Spinal cord (tissue), 10 donors: ENCODE results near the gene ZNF79. TPM values are rescaled to one million over a fixed set of nuclear protein-coding genes. Genes with fewer than 3 reads are reported as not detected.

Source experiments
- DNase-seq, 6 donors: peaks; one replicate each; pipeline versions ENCODE4 v3.0.0 to v3.0.0-alpha.2; 2013 to 2015; ENCODE audit warnings: low spot score in 6 of 6, low read depth in 4 of 6
- H3K27ac ChIP-seq: one replicate; pipeline ENCODE4 v1.5.1; 2013; ENCODE audit warnings: low read depth, low read length, control low read depth
- H3K27me3 ChIP-seq: one replicate; pipeline ENCODE4 v1.6.1; 2013; ENCODE audit warnings: low read length; ENCODE audit not compliant: control insufficient read depth, insufficient read depth
- H3K36me3 ChIP-seq: one replicate; pipeline ENCODE4 v1.6.1; 2013; ENCODE audit warnings: low read length; ENCODE audit not compliant: control insufficient read depth, insufficient read depth
- H3K4me1 ChIP-seq: one replicate; pipeline ENCODE4 v1.6.1; 2013; ENCODE audit warnings: low read length; ENCODE audit not compliant: control insufficient read depth, insufficient read depth
- H3K4me3 ChIP-seq: one replicate; pipeline ENCODE4 v1.5.1; 2013; ENCODE audit warnings: low read depth, low read length, control low read depth
- H3K9me3 ChIP-seq: one replicate; pipeline ENCODE4 v1.6.1; 2013; ENCODE audit warnings: low read length; ENCODE audit not compliant: control insufficient read depth, insufficient read depth
- WGBS: methylation state at CpG from one replicate; pipeline ENCODE4 v1.1.5; 2013; ENCODE audit warnings: missing lambda C conversion rate; ENCODE audit not compliant: insufficient coverage; 5-methylcytosine and 5-hydroxymethylcytosine counted together
- polyA plus RNA-seq, 2 donors: library from polyadenylated mRNA; unstranded; fragments of 120-200 nt; gene quantifications; one replicate each; pipeline ENCODE4 v1.2.1, GENCODE V29; 2013; ENCODE audit not compliant: insufficient read length in 2 of 2
- total RNA-seq, 2 donors: library from RNA; depleted of rRNA in 1 of 2; stranded (reverse); fragments of 120-200 nt in 1 of 2; fragments of >200 nt in 1 of 2; gene quantifications; one replicate each; pipeline versions ENCODE4 v1.2.3 to v1.2.4, GENCODE V29; 2013 to 2014
- donor health status: healthy.

ZNF79 gene
- total and polyA plus RNA-seq, 4 donors = 5.3 to 12.2 (median 7.4) TPM

DNA sequence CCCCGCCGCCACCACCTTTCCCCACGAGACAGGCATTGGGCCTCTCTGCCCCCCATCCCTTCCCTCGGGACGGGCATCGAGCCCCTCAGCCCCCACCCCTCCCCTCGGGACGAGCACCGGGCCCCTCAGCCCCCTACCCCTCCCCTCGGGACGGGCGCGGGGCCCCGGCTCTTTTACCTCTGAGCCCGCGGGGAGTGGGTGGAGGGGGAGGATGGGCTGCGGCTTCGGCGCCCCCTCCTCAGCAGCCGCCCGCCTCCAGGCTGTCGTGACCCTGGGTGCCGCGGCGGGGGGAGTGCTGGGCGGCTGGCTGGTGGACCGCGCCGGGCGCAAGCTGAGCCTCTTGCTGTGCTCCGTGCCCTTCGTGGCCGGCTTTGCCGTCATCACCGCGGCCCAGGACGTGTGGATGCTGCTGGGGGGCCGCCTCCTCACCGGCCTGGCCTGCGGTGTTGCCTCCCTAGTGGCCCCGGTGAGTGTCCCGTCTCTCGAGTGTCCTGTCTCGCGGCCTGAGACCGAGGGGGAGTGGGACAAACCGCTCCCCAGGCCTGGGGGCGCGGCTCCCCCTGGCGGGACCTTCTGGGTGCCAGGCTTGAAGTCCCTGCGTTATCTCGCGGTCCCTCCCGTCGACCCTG, 26.4 kb upstream of the ZNF79 start:
- Histone ChIP-seq H3K27ac (peak overlapping the region; percentile 69), H3K4me3 (peak overlapping the region; percentile 48), H3K4me1 (peaks cover 30% of the 10 kb centered on the region), H3K36me3 (peaks cover 30% of the 10 kb centered on the region), H3K9me3 (no peaks in the 10 kb centered on the region), H3K27me3 (no peaks in the 10 kb centered on the region)
- WGBS = under 1% methylated on average over 39 of the region's 55 CpGs
- peak in 2 of 6 donors; percentile 57 to 69 for DNase-seq

DNA sequence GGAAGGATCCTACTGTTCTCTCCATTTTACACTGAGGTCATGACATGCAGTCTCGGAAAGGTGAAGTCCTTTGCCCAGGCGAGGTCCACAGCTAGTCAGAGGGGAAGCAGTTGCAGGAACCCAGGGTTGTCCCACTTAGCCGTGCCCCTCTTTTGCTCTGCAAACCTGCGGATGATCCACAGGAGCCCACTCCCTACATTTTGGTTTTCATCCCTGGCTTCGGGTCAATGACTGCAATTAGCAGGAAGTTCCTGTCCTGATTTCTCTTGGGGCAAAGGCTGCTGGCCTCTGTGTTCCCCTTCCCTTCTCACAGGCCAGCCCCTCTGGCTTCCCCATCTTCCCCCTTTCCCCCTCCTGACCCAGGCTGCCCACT, 25.9 kb upstream of the ZNF79 start:
- Histone ChIP-seq H3K4me3 (peak overlapping the region; percentile 48), H3K4me1 (peaks cover 30% of the 10 kb centered on the region), H3K27ac (peak overlapping the region; percentile 25), H3K9me3 (no peaks in the 10 kb centered on the region), H3K36me3 (peaks cover 28% of the 10 kb centered on the region), H3K27me3 (no peaks in the 10 kb centered on the region)
- WGBS = 39% methylated on average over 5 of the region's 5 CpGs
- no peak for DNase-seq

DNA sequence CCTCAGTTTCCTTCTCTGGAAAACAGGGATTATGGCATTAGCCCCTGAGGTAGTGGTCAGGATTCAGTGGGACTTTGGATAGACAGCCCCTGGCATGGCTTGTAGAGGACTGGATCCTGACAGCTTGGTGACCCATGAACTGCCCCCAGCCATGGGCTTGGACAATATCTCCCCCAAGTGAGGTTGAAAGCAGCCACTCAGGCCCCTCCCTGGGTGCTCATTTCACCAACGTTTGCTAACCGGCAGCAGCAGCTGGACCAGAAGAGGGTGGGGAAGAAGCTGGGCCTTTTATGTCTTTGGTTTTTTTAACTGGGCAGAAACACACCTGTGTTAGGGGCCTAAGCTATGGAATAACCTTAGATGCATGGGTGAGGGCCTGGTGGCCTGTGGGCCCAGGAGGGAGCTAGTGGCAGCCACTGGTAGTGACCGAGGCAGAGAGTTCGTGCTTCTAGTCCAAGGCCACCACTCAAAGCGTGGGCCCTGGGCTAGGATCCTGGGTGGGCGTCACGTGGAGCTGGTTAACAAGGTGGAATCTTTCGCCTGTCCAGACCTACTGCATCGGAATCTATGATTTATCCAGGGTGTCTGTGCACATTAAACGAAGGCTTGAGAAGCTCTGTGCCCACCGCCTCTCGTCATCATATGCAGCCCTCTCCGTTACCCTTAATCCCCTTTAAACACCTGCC, 25.3 kb upstream of the ZNF79 start:
- Histone ChIP-seq H3K36me3 (peaks cover 34% of the 10 kb centered on the region), H3K9me3 (no peaks in the 10 kb centered on the region), H3K4me1 (peaks cover 30% of the 10 kb centered on the region), H3K27ac (no peak overlapping the region), H3K27me3 (no peaks in the 10 kb centered on the region), H3K4me3 (no peak overlapping the region)
- no peak for DNase-seq
- WGBS = 86% methylated on average over 11 of the region's 13 CpGs

DNA sequence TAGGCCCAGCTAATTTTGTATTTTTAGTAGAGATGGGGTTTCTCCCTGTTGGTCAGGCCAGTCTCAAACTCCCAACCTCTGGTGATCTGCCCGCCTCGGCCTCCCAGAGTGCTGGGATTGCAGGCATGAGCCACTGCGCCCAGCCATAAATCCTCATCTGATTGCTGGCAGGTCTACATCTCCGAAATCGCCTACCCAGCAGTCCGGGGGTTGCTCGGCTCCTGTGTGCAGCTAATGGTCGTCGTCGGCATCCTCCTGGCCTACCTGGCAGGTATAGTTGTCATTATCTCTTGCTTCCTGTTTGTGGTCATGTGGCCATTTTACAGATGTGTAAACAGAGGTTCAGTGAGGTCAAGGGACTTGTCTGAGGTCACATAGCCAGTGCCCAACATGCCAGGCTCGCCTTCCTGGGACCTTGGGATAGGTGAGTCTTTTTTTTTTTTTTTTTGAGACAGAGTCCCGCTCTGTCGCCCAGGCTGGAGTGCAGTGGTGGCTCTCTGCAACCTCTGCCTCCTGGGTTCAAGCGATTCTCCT, 24.4 kb upstream of the ZNF79 start:
- Histone ChIP-seq H3K27me3 (no peaks in the 10 kb centered on the region), H3K36me3 (peaks cover 44% of the 10 kb centered on the region), H3K4me1 (peaks cover 30% of the 10 kb centered on the region), H3K4me3 (no peak overlapping the region), H3K9me3 (no peaks in the 10 kb centered on the region), H3K27ac (no peak overlapping the region)
- WGBS = 98% methylated on average over 10 of the region's 14 CpGs
- no peak for DNase-seq

DNA sequence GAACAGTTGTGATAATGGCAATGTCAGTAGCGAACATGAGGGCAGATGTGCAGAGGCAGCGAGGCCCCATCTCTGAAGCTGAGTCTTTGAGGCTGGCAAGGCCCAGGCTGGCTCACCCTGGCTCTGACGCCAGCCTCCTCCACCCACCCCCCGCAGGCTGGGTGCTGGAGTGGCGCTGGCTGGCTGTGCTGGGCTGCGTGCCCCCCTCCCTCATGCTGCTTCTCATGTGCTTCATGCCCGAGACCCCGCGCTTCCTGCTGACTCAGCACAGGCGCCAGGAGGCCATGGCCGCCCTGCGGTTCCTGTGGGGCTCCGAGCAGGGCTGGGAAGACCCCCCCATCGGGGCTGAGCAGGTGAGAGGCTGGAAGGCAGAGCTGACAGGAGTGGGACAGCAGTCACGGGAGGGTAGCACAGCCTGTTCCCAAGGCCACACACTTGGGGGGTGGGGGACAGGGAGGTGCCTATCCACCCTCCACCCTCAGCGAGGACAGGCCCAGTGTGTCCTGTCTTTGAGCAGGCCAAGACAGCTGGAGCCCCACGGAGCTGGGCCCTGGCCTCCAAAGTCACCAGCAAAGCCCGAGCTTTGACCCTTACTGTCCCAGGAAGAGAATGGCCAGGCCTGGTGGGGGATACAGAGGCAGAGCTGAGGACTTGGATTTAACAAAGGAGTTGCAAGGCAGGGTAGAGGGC, 21.6 kb upstream of the ZNF79 start:
- H3K36me3 ChIP-seq = peaks cover 71% of the 10 kb centered on the region
- no peak for DNase-seq
- no peaks in the 10 kb centered on the region for H3K9me3 ChIP-seq
- no peak overlapping the region for H3K4me3 ChIP-seq
- H3K27ac ChIP-seq = no peak overlapping the region
- 90% methylated on average over 12 of the region's 18 CpGs for WGBS
- no peaks in the 10 kb centered on the region for H3K27me3 ChIP-seq
- H3K4me1 ChIP-seq = peaks cover 30% of the 10 kb centered on the region

DNA sequence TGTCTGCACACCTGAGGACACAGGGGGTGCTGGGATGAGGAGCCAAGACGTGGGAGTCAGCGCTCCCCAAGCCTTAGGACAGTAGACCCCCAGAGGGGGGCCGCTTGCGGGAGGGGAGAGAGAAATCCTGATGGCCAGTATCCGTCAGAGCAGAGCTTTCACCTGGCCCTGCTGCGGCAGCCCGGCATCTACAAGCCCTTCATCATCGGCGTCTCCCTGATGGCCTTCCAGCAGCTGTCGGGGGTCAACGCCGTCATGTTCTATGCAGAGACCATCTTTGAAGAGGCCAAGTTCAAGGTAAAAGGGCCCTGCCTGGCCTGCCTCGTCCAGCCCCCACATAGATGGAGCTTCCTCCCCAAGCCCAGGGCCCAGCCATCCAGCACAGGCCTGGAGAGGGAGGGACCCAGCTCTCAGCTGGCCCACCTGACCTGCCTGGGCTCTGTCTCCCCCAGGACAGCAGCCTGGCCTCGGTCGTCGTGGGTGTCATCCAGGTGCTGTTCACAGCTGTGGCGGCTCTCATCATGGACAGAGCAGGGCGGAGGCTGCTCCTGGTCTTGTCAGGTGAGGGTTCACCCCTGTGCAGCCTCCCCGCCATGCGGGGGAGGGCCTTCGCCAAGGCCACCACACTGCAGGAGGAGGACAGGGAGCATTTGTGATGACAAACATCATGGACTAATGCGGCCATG, 20.5 kb upstream of the ZNF79 start:
- H3K27ac ChIP-seq = no peak overlapping the region
- DNase-seq = no peak
- no peak overlapping the region for H3K4me3 ChIP-seq
- peaks cover 19% of the 10 kb centered on the region for H3K4me1 ChIP-seq
- peaks cover 77% of the 10 kb centered on the region for H3K36me3 ChIP-seq
- H3K27me3 ChIP-seq = no peaks in the 10 kb centered on the region
- 93% methylated on average over 22 of the region's 22 CpGs for WGBS
- H3K9me3 ChIP-seq = no peaks in the 10 kb centered on the region

DNA sequence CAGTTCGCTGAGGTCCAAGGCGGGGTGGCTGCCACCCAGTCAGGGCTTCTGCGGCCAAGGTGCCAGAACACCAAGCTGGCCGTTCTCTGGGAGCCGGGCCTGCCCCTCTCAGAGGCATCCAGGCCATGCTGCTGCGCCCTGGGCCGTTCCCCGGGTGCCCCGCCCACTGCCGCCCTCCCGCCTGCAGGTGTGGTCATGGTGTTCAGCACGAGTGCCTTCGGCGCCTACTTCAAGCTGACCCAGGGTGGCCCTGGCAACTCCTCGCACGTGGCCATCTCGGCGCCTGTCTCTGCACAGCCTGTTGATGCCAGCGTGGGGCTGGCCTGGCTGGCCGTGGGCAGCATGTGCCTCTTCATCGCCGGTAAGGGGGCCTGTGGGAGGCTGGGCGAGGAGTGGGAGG, 19.6 kb upstream of the ZNF79 start:
- no peaks in the 10 kb centered on the region for H3K27me3 ChIP-seq
- no peak overlapping the region for H3K4me3 ChIP-seq
- H3K27ac ChIP-seq = no peak overlapping the region
- H3K9me3 ChIP-seq = no peaks in the 10 kb centered on the region
- WGBS = 95% methylated on average over 23 of the region's 23 CpGs
- peaks cover 72% of the 10 kb centered on the region for H3K36me3 ChIP-seq
- peaks cover 10% of the 10 kb centered on the region for H3K4me1 ChIP-seq
- DNase-seq = no peak

DNA sequence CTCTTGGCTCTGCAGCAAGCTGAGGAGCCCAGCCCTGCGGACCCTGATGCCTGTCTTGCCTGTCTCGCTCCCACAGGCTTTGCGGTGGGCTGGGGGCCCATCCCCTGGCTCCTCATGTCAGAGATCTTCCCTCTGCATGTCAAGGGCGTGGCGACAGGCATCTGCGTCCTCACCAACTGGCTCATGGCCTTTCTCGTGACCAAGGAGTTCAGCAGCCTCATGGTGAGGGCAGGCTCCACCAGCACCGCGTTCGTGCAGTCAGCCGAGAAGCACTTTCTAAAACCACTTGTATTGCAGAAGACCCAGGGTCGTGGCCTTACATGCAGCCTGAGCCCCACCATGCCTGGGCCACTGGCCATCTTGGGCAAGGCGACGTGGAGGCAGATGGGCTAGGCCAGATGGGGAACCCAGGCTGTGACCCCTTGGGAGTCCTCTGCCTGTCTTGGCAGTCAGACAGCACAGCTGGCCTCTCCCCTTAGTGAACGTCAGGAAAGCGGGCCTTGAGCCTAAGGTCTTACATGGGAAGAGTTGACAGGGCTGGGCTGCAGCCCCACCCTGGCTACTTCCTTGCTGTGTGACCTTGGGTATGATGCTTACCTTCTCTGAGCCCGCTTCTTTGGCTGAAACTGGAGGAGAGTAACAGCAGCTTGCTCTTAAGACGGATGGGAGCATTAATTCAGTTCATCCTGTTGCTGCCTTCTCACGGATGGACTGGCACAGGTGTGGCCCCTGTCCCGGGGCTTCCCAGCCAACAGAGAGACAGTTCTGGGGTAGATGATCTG, 18.6 kb upstream of the ZNF79 start:
- peaks cover 63% of the 10 kb centered on the region for H3K36me3 ChIP-seq
- peaks cover 8% of the 10 kb centered on the region for H3K4me1 ChIP-seq
- no peak overlapping the region for H3K27ac ChIP-seq
- no peak for DNase-seq
- H3K9me3 ChIP-seq = no peaks in the 10 kb centered on the region
- H3K27me3 ChIP-seq = no peaks in the 10 kb centered on the region
- 93% methylated on average over 19 of the region's 20 CpGs for WGBS
- no peak overlapping the region for H3K4me3 ChIP-seq
